GM12878 (cell line): ENCODE results near the gene TMC8. TPM values are rescaled to one million over a fixed set of nuclear protein-coding genes. Genes with fewer than 3 reads are reported as not detected.

Experiments
- ATAC-seq: fragments of 200-7000 bp; cut with Tn5 transposase; 3 replicates; pipeline ENCODE4 v1.9.1; 2020; ENCODE audit warnings: mild to moderate bottlenecking, moderate library complexity
- BruUV-seq: library from RNA; stranded (reverse); fragments of 400-500 nt; replicated peaks from 2 replicates; lab custom pipeline; 2021; lab: Mats Ljungman, UMichigan
- CTCF ChIA-PET: fragments of 300-600 bp; sonication (Branson Sonifier 250); formaldehyde crosslinking; extraction: SDS; loops from one replicate; lab custom pipeline; 2021; ENCODE audit warnings: inconsistent platforms; lab: Yijun Ruan, JAX
- POLR2A ChIA-PET: fragments of 350-600 bp; formaldehyde crosslinking; extraction: SDS; loops from one replicate; lab custom pipeline; 2021; ENCODE audit warnings: inconsistent platforms; lab: Charles Lee
- RAD21 ChIA-PET: fragments of 300-600 bp; sonication (Branson Sonifier 250); formaldehyde crosslinking; loops from one replicate; lab custom pipeline; 2023; ENCODE audit warnings: antibody characterized with exemption; ENCODE audit not compliant: unreplicated experiment; lab: Charles Lee
- SMC1A ChIA-PET: fragments of 300-600 bp; sonication (Branson Sonifier 250); formaldehyde crosslinking; loops from one replicate; lab custom pipeline; 2023; ENCODE audit not compliant: unreplicated experiment, uncharacterized antibody; lab: Charles Lee
- DNase-seq: peaks from one replicate; pipeline ENCODE4 v3.0.0-alpha.2; 2011; ENCODE audit warnings: low read depth, low spot score
- FAIRE-seq: peaks from 3 replicates; lab custom pipeline; 2011; peaks lifted over from hg19 to GRCh38; lab: Jason Lieb, UNC
- H2AFZ ChIP-seq: 2 replicates; pipeline ENCODE4 v1.6.0; 2011; ENCODE audit warnings: low read depth, low read length, control low read depth; ENCODE audit not compliant: control insufficient read depth
- H3K27ac ChIP-seq: 2 replicates; pipeline ENCODE4 v1.5.1; 2011; ENCODE audit warnings: control low read depth; ENCODE audit not compliant: control insufficient read depth, insufficient read depth
- H3K27me3 ChIP-seq, 2 experiments: replicated peaks in 1 of 2; 2 replicates each; pipeline versions ENCODE4 v1.6.0 to v1.6.1; 2011; ENCODE audit warnings: low read length in 1 of 2; ENCODE audit not compliant: control insufficient read depth in 2 of 2, insufficient read depth in 2 of 2
- H3K36me3 ChIP-seq, 2 experiments: 2 replicates each; pipeline ENCODE4 v1.5.1; 2011; ENCODE audit warnings: low read length in 1 of 2; ENCODE audit not compliant: control insufficient read depth in 2 of 2, insufficient read depth in 2 of 2
- H3K4me1 ChIP-seq: 2 replicates; pipeline ENCODE4 v1.6.1; 2011; ENCODE audit warnings: mild to moderate bottlenecking, low read length, moderate library complexity, mixed read lengths; ENCODE audit not compliant: control insufficient read depth, insufficient read depth
- H3K4me2 ChIP-seq: 2 replicates; pipeline ENCODE4 v1.6.0; 2011; ENCODE audit warnings: control low read depth; ENCODE audit not compliant: control insufficient read depth, insufficient read depth
- H3K4me3 ChIP-seq: fragments of 200-600 bp; sonication (generic); 2 replicates; pipeline ENCODE4 v1.5.1; 2016
- H3K79me2 ChIP-seq: 2 replicates; pipeline ENCODE4 v1.6.0; 2011; ENCODE audit warnings: low read length; ENCODE audit not compliant: control insufficient read depth, insufficient read depth
- H3K9ac ChIP-seq: 2 replicates; pipeline ENCODE4 v1.8.0; 2011; ENCODE audit warnings: low read length, control low read depth, mixed read lengths; ENCODE audit not compliant: control insufficient read depth, insufficient read depth
- H3K9me3 ChIP-seq: replicated peaks from 3 replicates; pipeline ENCODE4 v1.5.1; 2011; ENCODE audit warnings: mild to moderate bottlenecking, low read length; ENCODE audit not compliant: control insufficient read depth, insufficient read depth
- H4K20me1 ChIP-seq: 2 replicates; pipeline ENCODE4 v1.6.0; 2011; ENCODE audit not compliant: control insufficient read depth, insufficient read depth
- CBX3 ChIP-seq: fragments of 200-600 bp; sonication (generic); IDR thresholded peaks from 2 replicates; pipeline ENCODE4 v1.6.1; 2016; ENCODE audit warnings: low read depth, borderline replicate concordance
- EGR1 ChIP-seq, 2 experiments: IDR thresholded peaks; 1 replicate in 1 of 2; 2 replicates in 1 of 2; pipeline ENCODE4 v1.6.1; 2011 to 2012; ENCODE audit warnings: low read depth in 2 of 2, low read length in 2 of 2, borderline replicate concordance in 1 of 2, mild to moderate bottlenecking in 1 of 2, moderate library complexity in 1 of 2
- EZH2 ChIP-seq: IDR thresholded peaks from 2 replicates; pipeline ENCODE4 v1.6.1; 2012; ENCODE audit warnings: low read depth, mild to moderate bottlenecking, control low read depth, inconsistent platforms, low read length, borderline replicate concordance; ENCODE audit not compliant: control insufficient read depth
- IKZF2 ChIP-seq, 2 experiments: fragments of 450-650 bp; IDR thresholded peaks; 2 replicates each; pipeline ENCODE4 v1.6.1; 2017; ENCODE audit warnings: mild to moderate bottlenecking in 2 of 2, moderate library complexity in 2 of 2
- NR2C2 ChIP-seq: IDR thresholded peaks from 2 replicates; pipeline ENCODE4 v1.6.1; 2011; ENCODE audit warnings: borderline replicate concordance, low read depth; ENCODE audit not compliant: control insufficient read depth, insufficient read length
- POLR2A ChIP-seq: IDR thresholded peaks from 2 replicates; pipeline ENCODE4 v1.6.1; 2011; ENCODE audit warnings: low read depth, mild to moderate bottlenecking, low read length
- YBX1 ChIP-seq: fragments of 450-650 bp; IDR thresholded peaks from 2 replicates; pipeline ENCODE4 v1.6.1; 2016; ENCODE audit warnings: antibody characterized with exemption
- ZNF622 ChIP-seq: fragments of 450-650 bp; IDR thresholded peaks from 2 replicates; pipeline ENCODE4 v1.6.1; 2017; ENCODE audit warnings: mild to moderate bottlenecking, inconsistent platforms
- WGBS: methylation state at CpG from one replicate; pipeline ENCODE4 v1.1.6; 2016; ENCODE audit warnings: low lambda C conversion rate; ENCODE audit not compliant: insufficient replicate concordance, insufficient coverage; ENCODE audit errors: missing lambda C conversion rate; 5-methylcytosine and 5-hydroxymethylcytosine counted together
- in situ Hi-C: fragments of 300-500 bp; cut with MboI; formaldehyde crosslinking; loops from 9 replicates; pipeline ENCODE4 v1.14.3; 2018; ENCODE audit warnings: mixed read lengths
- intact Hi-C: fragments of 100-400 bp; cut with micrococcal nuclease; formaldehyde crosslinking; loops from one replicate; pipeline ENCODE4 v1.14.2; 2022; ENCODE audit not compliant: unreplicated experiment
- polyA plus RNA-seq, 11 experiments: library from polyadenylated mRNA; depleted of rRNA in 4 of 11; unstranded in 6 of 11; stranded (reverse) in 5 of 11; fragments of >200 nt; fragmentation: Nextera tagmentation in 4 of 11; fragmentation: Illumina TruSeq in 1 of 11; extraction: Ambion mirVana in 4 of 11; extraction: Trizol in 1 of 11; gene quantifications; 1 replicate in 1 of 11; 2 replicates in 10 of 11; pipeline versions ENCODE4 v1.2.1 to v1.2.3, GENCODE V29; 2011 to 2016; ENCODE audit warnings: inconsistent platforms in 2 of 11, missing spikeins in 2 of 11, low read depth in 1 of 11
- total RNA-seq, 4 experiments: library from RNA; depleted of rRNA in 3 of 4; stranded (reverse); fragments of >200 nt in 3 of 4; fragmentation: Illumina TruSeq in 1 of 4; extraction: Trizol in 1 of 4; gene quantifications; 2 replicates each; pipeline versions ENCODE4 v1.2.1 to v1.2.3, GENCODE V29; 2013 to 2021
- TF ChIP-seq, protein P1 (sequence below): fragments of 450-650 bp; conservative IDR thresholded peaks from 2 replicates; pipeline ENCODE4 v1.6.1; 2017; ENCODE audit warnings: mild to moderate bottlenecking, moderate library complexity
- TF ChIP-seq, protein P2 (sequence below): IDR thresholded peaks from 2 replicates; pipeline ENCODE4 v1.6.1; 2011; ENCODE audit warnings: low read depth, mild to moderate bottlenecking, low read length, moderate library complexity, borderline replicate concordance; ENCODE audit errors: extremely low read depth
- TF ChIP-seq, protein P3 (sequence below): IDR thresholded peaks from 2 replicates; pipeline ENCODE4 v1.6.1; 2011; ENCODE audit warnings: mild to moderate bottlenecking, low read depth, low read length, moderate library complexity; ENCODE audit not compliant: insufficient replicate concordance

The TMC8 gene
- total and polyA plus RNA-seq, 10 of the 15 experiments (the other 5 are each of a cell fraction or from before 2014, with no cell fraction given): 2.7 to 128 (median 40.0) TPM

GRCh38 chr17:78127888-78128550, 2.6 kb upstream of the TMC8 start (continued):
- TF ChIP-seq, protein P1, sequence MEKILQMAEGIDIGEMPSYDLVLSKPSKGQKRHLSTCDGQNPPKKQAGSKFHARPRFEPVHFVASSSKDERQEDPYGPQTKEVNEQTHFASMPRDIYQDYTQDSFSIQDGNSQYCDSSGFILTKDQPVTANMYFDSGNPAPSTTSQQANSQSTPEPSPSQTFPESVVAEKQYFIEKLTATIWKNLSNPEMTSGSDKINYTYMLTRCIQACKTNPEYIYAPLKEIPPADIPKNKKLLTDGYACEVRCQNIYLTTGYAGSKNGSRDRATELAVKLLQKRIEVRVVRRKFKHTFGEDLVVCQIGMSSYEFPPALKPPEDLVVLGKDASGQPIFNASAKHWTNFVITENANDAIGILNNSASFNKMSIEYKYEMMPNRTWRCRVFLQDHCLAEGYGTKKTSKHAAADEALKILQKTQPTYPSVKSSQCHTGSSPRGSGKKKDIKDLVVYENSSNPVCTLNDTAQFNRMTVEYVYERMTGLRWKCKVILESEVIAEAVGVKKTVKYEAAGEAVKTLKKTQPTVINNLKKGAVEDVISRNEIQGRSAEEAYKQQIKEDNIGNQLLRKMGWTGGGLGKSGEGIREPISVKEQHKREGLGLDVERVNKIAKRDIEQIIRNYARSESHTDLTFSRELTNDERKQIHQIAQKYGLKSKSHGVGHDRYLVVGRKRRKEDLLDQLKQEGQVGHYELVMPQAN: peak; percentile 15
- TF ChIP-seq, protein P2, sequence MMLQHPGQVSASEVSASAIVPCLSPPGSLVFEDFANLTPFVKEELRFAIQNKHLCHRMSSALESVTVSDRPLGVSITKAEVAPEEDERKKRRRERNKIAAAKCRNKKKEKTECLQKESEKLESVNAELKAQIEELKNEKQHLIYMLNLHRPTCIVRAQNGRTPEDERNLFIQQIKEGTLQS: no peak
- TF ChIP-seq POLR2A (peak; percentile 48), IKZF2 (IDR thresholded peaks at IDR 0.05) (no peak), CBX3 (no peak)

- ChIA-PET SMC1A (interaction anchor here (1.0 to 2.9 kb wide), 7 partner anchors 16 to 59 kb away, joined by 3 to 6 read pairs (median 4); no protein-coding TSS in a partner anchor), CTCF (interaction anchor here (0.9 to 12.7 kb wide), 5 partner anchors 8 to 58 kb away, joined by 3 to 100 read pairs (median 10); partner anchors contain the start of genes AFMID and TK1), RAD21 (interaction anchor here (0.7 to 3.9 kb wide), 10 partner anchors 10 to 171 kb away, joined by 3 to 17 read pairs (median 5); partner anchors contain the start of gene TNRC6C), POLR2A (interaction anchor here (1.3 to 8.0 kb wide), 12 partner anchors 10 to 228 kb away, joined by 4 to 85 read pairs (median 8); partner anchors contain the start of genes C17orf99 and SYNGR2)
- Histone ChIP-seq H3K9ac (peak within 1 kb of the TSS; percentile 93), H3K27ac (peak within 1 kb of the TSS; percentile 95), H3K36me3 (no peaks in the 10 kb centered on the region; a peak in 3 of 4 replicates), H4K20me1 (no peaks in the 10 kb centered on the region), H3K9me3 (no peaks in the 10 kb centered on the region), H2AFZ (peak within 1 kb of the TSS; percentile 65), H3K79me2 (peaks cover 98% of the 10 kb centered on the region), H3K4me3 (peak within 1 kb of the TSS; percentile 94), H3K4me1 (peaks cover 61% of the 10 kb centered on the region), H3K27me3 (no peaks in the 10 kb centered on the region), H3K4me2 (peak within 1 kb of the TSS; percentile 100)
- ATAC-seq (peak; percentile 13), DNase-seq (no peak), FAIRE-seq (peak; percentile 41)
- intact Hi-C loops: loop anchor here (2.0 kb wide), 1 partner anchor 16 kb away; no protein-coding TSS in a partner anchor
- in situ Hi-C loops: no loop called here
- BruUV-seq: no TSS peak
- 0% methylated on average over 22 of the region's 54 CpGs for WGBS
- TF ChIP-seq EGR1 (IDR thresholded peaks at IDR 0.05; ENCODE audit: borderline replicate concordance in 1 of 2, low read depth in 2 of 2, low read length in 2 of 2) (peak in 1 of 2 experiments; percentile 91; a peak in 2 of 3 replicates), NR2C2 (no peak), YBX1 (no peak), ZNF622 (no peak), EZH2 (no peak)
- TF ChIP-seq, protein P3, sequence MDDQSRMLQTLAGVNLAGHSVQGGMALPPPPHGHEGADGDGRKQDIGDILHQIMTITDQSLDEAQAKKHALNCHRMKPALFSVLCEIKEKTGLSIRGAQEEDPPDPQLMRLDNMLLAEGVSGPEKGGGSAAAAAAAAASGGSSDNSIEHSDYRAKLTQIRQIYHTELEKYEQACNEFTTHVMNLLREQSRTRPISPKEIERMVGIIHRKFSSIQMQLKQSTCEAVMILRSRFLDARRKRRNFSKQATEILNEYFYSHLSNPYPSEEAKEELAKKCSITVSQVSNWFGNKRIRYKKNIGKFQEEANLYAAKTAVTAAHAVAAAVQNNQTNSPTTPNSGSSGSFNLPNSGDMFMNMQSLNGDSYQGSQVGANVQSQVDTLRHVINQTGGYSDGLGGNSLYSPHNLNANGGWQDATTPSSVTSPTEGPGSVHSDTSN: no peak
Measured at GRCh38 chr17:78128551-78129350, 1.8 kb upstream of the TMC8 start, which contains the start of gene TMC6. TSS of gene TMC6 (minus strand) at chr17:78128755. CDS start at chr17:78126832, 1,923 bp downstream.
